Keratinocyte (primary cell): ENCODE data around the gene GALNT9. TPM values are rescaled to one million over a fixed set of nuclear protein-coding genes. Genes with fewer than 3 reads are reported as not detected.

Experiments
- DNase-seq: peaks from one replicate; pipeline ENCODE4 v3.0.0-alpha.2; 2011; ENCODE audit warnings: low read depth, missing footprints, low spot score
- FAIRE-seq: peaks from 2 replicates; lab custom pipeline; 2011; peaks lifted over from hg19 to GRCh38; lab: Jason Lieb, UNC
- H2AFZ ChIP-seq: 2 replicates; pipeline ENCODE4 v1.6.0; 2012; ENCODE audit warnings: low read length, control low read depth, inconsistent platforms; ENCODE audit not compliant: control insufficient read depth
- H3K27ac ChIP-seq: 2 replicates; pipeline ENCODE4 v1.5.1; 2011; ENCODE audit warnings: low read length; ENCODE audit not compliant: control insufficient read depth, insufficient read depth
- H3K27me3 ChIP-seq: 3 replicates; pipeline ENCODE4 v1.6.0; 2011; ENCODE audit warnings: low read length; ENCODE audit not compliant: control insufficient read depth, insufficient read depth; ENCODE audit errors: extremely low read depth
- H3K36me3 ChIP-seq, 2 experiments: 2 replicates in 1 of 2; 3 replicates in 1 of 2; pipeline ENCODE4 v1.5.1; 2011; ENCODE audit warnings: low read length in 2 of 2, mild to moderate bottlenecking in 1 of 2; ENCODE audit not compliant: control insufficient read depth in 2 of 2, insufficient read depth in 2 of 2; ENCODE audit errors: extremely low read depth in 1 of 2
- H3K4me1 ChIP-seq: 3 replicates; pipeline ENCODE4 v1.5.1; 2011; ENCODE audit warnings: low read length; ENCODE audit not compliant: control insufficient read depth, insufficient read depth; ENCODE audit errors: extremely low read depth
- H3K4me2 ChIP-seq: 3 replicates; pipeline ENCODE4 v1.6.0; 2011; ENCODE audit warnings: low read depth, low read length; ENCODE audit not compliant: control insufficient read depth, insufficient read depth; ENCODE audit errors: extremely low read depth
- H3K4me3 ChIP-seq, 3 experiments: fragments of 200-600 bp in 1 of 3; sonication (generic) in 1 of 3; 2 replicates in 2 of 3; 3 replicates in 1 of 3; pipeline ENCODE4 v1.5.1; 2011 to 2016; ENCODE audit warnings: low read length in 3 of 3, mild to moderate bottlenecking in 3 of 3, control low read depth in 2 of 3, inconsistent platforms in 1 of 3, low read depth in 1 of 3, mixed read lengths in 1 of 3, mixed run types in 1 of 3, moderate library complexity in 1 of 3; ENCODE audit not compliant: control insufficient read depth in 2 of 3, insufficient read depth in 2 of 3; ENCODE audit errors: extremely low read depth in 1 of 3
- H3K79me2 ChIP-seq: 2 replicates; pipeline ENCODE4 v1.6.0; 2012; ENCODE audit warnings: low read length; ENCODE audit not compliant: control insufficient read depth, insufficient read depth
- H3K9ac ChIP-seq: 3 replicates; pipeline ENCODE4 v1.6.0; 2011; ENCODE audit warnings: low read length; ENCODE audit not compliant: control insufficient read depth, insufficient read depth; ENCODE audit errors: extremely low read depth
- H3K9me1 ChIP-seq: 3 replicates; pipeline ENCODE4 v1.6.0; 2011; ENCODE audit warnings: low read length; ENCODE audit not compliant: control insufficient read depth, insufficient read depth; ENCODE audit errors: extremely low read depth
- H3K9me3 ChIP-seq: 2 replicates; pipeline ENCODE4 v1.5.1; 2012; ENCODE audit warnings: low read depth, low read length; ENCODE audit not compliant: control insufficient read depth
- H4K20me1 ChIP-seq: 3 replicates; pipeline ENCODE4 v1.6.0; 2011; ENCODE audit warnings: low read length; ENCODE audit not compliant: control insufficient read depth, insufficient read depth; ENCODE audit errors: extremely low read depth
- EZH2 ChIP-seq: IDR thresholded peaks from one replicate; pipeline ENCODE4 v1.6.1; 2012; ENCODE audit warnings: inconsistent platforms, mild to moderate bottlenecking, low read length, moderate library complexity
- dilution Hi-C: fragments of 300-500 bp; cut with MboI; formaldehyde crosslinking; loops from one replicate; pipeline ENCODE4 v1.7.0; 2020; ENCODE audit warnings: low sequenced_read_pairs; ENCODE audit not compliant: extremely low pct_ligation_motif_present
- polyA plus RNA-seq, 5 experiments: library from polyadenylated mRNA; depleted of rRNA in 3 of 5; stranded (reverse) in 3 of 5; stranded (forward) in 1 of 5; unstranded in 1 of 5; fragments of >200 nt; gene quantifications; 1 replicate in 1 of 5; 2 replicates in 3 of 5; 3 replicates in 1 of 5; pipeline versions ENCODE4 v1.2.1 to v1.2.3, GENCODE V29; 2011 to 2012; ENCODE audit warnings: missing spikeins in 2 of 5, low read depth in 1 of 5, low replicate concordance in 1 of 5
- TF ChIP-seq, protein P1 (sequence below), 3 experiments: IDR thresholded peaks in 1 of 3; conservative IDR thresholded peaks in 1 of 3; optimal IDR thresholded peaks in 1 of 3; 2 replicates in 2 of 3; 3 replicates in 1 of 3; pipeline versions ENCODE3 to v1.5.1; 2011; ENCODE audit warnings: low read length in 3 of 3, mild to moderate bottlenecking in 3 of 3, moderate library complexity in 2 of 3, control low read depth in 1 of 3, inconsistent platforms in 1 of 3; ENCODE audit not compliant: insufficient read depth in 2 of 3; ENCODE audit errors: extremely low read depth in 1 of 3

GALNT9 gene
- polyA plus RNA-seq, 1 donor (not counting 4 experiments of a cell fraction or from before 2014, with no cell fraction given) = not detected

DNA sequence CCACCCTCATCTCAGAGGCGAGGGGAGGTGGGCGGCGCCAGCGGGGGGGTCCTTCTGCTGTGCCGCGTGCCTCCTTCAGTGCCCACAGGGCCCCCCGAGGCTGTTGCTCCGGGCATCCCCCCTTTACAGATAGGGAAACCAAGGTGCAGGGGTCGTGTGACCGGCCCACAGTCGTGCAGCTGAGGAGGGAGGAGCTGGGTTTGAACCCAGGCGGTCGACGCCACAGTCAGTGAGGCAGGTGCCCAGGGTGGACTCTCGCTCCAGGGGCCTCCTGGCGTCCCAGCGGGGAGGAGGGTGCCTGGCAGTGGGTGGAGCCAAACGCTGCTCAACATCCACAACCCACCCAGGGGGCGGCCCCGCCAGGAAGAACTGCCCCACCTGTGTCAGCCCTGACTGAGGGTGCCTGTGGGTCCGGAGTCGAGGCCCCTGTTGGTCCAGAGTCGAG, 8.6 kb downstream of the GALNT9 start:
- Histone ChIP-seq H3K36me3 (no peaks in the 10 kb centered on the region), H2AFZ (no peak overlapping the region), H3K27ac (no peak overlapping the region), H3K9me1 (no peaks in the 10 kb centered on the region), H3K27me3 (peaks cover 8% of the 10 kb centered on the region), H3K4me3 (no peak overlapping the region), H4K20me1 (no peaks in the 10 kb centered on the region), H3K9me3 (peaks cover 8% of the 10 kb centered on the region), H3K4me1 (no peaks in the 10 kb centered on the region), H3K9ac (no peak overlapping the region), H3K79me2 (no peaks in the 10 kb centered on the region), H3K4me2 (no peak overlapping the region)
- FAIRE-seq = no peak
- dilution Hi-C loops = no loop called here
- no peak for DNase-seq
- TF ChIP-seq, protein P1, sequence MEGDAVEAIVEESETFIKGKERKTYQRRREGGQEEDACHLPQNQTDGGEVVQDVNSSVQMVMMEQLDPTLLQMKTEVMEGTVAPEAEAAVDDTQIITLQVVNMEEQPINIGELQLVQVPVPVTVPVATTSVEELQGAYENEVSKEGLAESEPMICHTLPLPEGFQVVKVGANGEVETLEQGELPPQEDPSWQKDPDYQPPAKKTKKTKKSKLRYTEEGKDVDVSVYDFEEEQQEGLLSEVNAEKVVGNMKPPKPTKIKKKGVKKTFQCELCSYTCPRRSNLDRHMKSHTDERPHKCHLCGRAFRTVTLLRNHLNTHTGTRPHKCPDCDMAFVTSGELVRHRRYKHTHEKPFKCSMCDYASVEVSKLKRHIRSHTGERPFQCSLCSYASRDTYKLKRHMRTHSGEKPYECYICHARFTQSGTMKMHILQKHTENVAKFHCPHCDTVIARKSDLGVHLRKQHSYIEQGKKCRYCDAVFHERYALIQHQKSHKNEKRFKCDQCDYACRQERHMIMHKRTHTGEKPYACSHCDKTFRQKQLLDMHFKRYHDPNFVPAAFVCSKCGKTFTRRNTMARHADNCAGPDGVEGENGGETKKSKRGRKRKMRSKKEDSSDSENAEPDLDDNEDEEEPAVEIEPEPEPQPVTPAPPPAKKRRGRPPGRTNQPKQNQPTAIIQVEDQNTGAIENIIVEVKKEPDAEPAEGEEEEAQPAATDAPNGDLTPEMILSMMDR (optimal IDR thresholded peaks at IDR 0.05 in 1 of 3, IDR thresholded peaks at IDR 0.05 in 1 of 3, conservative IDR thresholded peaks at IDR 0.05 in 1 of 3; ENCODE audit: extremely low read depth in 1 of 3, insufficient read depth in 2 of 3, low read length in 3 of 3) = no peak
- no peak for TF ChIP-seq EZH2

DNA sequence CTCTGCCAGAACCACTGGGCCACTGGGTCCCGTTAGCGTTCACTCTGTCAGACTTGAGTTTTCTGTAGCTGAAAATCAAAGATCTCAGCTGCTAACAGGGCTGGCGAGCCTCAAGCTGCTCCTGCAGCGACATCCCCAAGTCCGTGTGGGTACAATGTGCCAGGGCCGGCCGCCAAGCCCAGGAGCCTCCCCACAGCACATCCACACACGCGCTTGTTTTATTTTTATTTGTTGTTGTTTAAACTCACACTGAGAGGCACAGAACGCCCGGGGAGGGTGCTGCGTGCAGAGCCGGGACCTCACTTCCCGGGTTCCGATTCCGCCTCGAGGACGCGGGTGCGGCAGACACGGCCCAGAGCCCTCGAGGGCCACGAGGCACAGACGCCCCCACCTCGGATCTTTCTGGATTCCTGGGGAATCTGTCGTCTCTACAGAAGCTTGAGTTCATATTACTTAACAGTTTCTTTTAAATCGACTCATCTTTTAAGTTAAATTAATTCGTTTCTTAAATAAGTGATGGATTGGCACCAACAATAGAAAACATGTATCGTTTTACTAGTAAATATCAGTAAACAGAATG, 9.3 kb downstream of the GALNT9 start:
- Histone ChIP-seq H3K27me3 (peaks cover 8% of the 10 kb centered on the region), H3K4me3 (no peak overlapping the region), H4K20me1 (no peaks in the 10 kb centered on the region), H3K4me1 (no peaks in the 10 kb centered on the region), H2AFZ (no peak overlapping the region), H3K36me3 (no peaks in the 10 kb centered on the region), H3K9ac (no peak overlapping the region), H3K9me3 (peaks cover 8% of the 10 kb centered on the region), H3K9me1 (no peaks in the 10 kb centered on the region), H3K27ac (no peak overlapping the region), H3K4me2 (no peak overlapping the region), H3K79me2 (no peaks in the 10 kb centered on the region)
- DNase-seq (no peak), FAIRE-seq (no peak)
- TF ChIP-seq, protein P1 (optimal IDR thresholded peaks at IDR 0.05 in 1 of 3, IDR thresholded peaks at IDR 0.05 in 1 of 3, conservative IDR thresholded peaks at IDR 0.05 in 1 of 3; ENCODE audit: extremely low read depth in 1 of 3, insufficient read depth in 2 of 3, low read length in 3 of 3) = no peak
- no peak for TF ChIP-seq EZH2
- dilution Hi-C loops = no loop called here
